Trophoblast cell (in vitro differentiated cells and primary cell): ENCODE results near the gene LIMK2.

Experiments
- DNase-seq, 2 donors: peaks; one replicate each; pipeline ENCODE4 v3.0.0-alpha.2; 2016
- H2AFZ ChIP-seq: 2 replicates; pipeline ENCODE4 v1.6.1; 2013; ENCODE audit warnings: low read length, moderate library complexity, mild to moderate bottlenecking; ENCODE audit not compliant: insufficient read depth, poor library complexity
- H2AK5ac ChIP-seq: 2 replicates; pipeline ENCODE4 v1.6.1; 2013; ENCODE audit warnings: mild to moderate bottlenecking, low read length
- H2BK120ac ChIP-seq: 2 replicates; pipeline ENCODE4 v1.6.1; 2013; ENCODE audit warnings: low read length, mild to moderate bottlenecking, moderate library complexity; ENCODE audit not compliant: insufficient read depth, poor library complexity
- H2BK12ac ChIP-seq: 2 replicates; pipeline ENCODE4 v1.6.1; 2013; ENCODE audit warnings: mild to moderate bottlenecking, low read length, moderate library complexity
- H2BK5ac ChIP-seq: 2 replicates; pipeline ENCODE4 v1.6.1; 2013; ENCODE audit warnings: low read length, low read depth, moderate library complexity, mild to moderate bottlenecking; ENCODE audit not compliant: poor library complexity
- H3K14ac ChIP-seq: 2 replicates; pipeline ENCODE4 v1.6.1; 2013; ENCODE audit warnings: mild to moderate bottlenecking, low read length
- H3K18ac ChIP-seq: 2 replicates; pipeline ENCODE4 v1.6.1; 2013; ENCODE audit warnings: mild to moderate bottlenecking, low read length
- H3K23ac ChIP-seq: 2 replicates; pipeline ENCODE4 v1.6.1; 2013; ENCODE audit warnings: low read length
- H3K27ac ChIP-seq: 2 replicates; pipeline ENCODE4 v1.5.1; 2013; ENCODE audit warnings: low read depth, mild to moderate bottlenecking, inconsistent platforms, low read length, moderate library complexity
- H3K27me3 ChIP-seq: 2 replicates; pipeline ENCODE4 v1.6.1; 2013; ENCODE audit warnings: inconsistent platforms, mild to moderate bottlenecking, low read length, moderate library complexity; ENCODE audit not compliant: insufficient read depth
- H3K36me3 ChIP-seq, 2 experiments: 1 replicate in 1 of 2; 2 replicates in 1 of 2; pipeline ENCODE4 v1.6.1; 2013; ENCODE audit warnings: low read length in 2 of 2, mild to moderate bottlenecking in 2 of 2, moderate library complexity in 1 of 2; ENCODE audit not compliant: insufficient read depth in 2 of 2, control insufficient read depth in 1 of 2
- H3K4ac ChIP-seq: 2 replicates; pipeline ENCODE4 v1.6.1; 2013; ENCODE audit warnings: low read depth, mild to moderate bottlenecking, low read length, moderate library complexity
- H3K4me1 ChIP-seq, 2 experiments: 1 replicate in 1 of 2; 2 replicates in 1 of 2; pipeline ENCODE4 v1.6.1; 2013; ENCODE audit warnings: low read length in 2 of 2, mild to moderate bottlenecking in 2 of 2, moderate library complexity in 1 of 2; ENCODE audit not compliant: insufficient read depth in 2 of 2, control insufficient read depth in 1 of 2
- H3K4me2 ChIP-seq: 2 replicates; pipeline ENCODE4 v1.6.1; 2013; ENCODE audit warnings: inconsistent platforms, mild to moderate bottlenecking, low read length, moderate library complexity
- H3K4me3 ChIP-seq: 2 replicates; pipeline ENCODE4 v1.5.1; 2013; ENCODE audit warnings: mild to moderate bottlenecking, low read depth, low read length, inconsistent platforms
- H3K79me1 ChIP-seq: one replicate; pipeline ENCODE4 v1.6.1; 2013; ENCODE audit warnings: low read length
- H3K79me2 ChIP-seq: 2 replicates; pipeline ENCODE4 v1.6.1; 2013; ENCODE audit warnings: low read length, mild to moderate bottlenecking; ENCODE audit not compliant: control insufficient read depth, insufficient read depth, poor library complexity
- H3K9ac ChIP-seq: 2 replicates; pipeline ENCODE4 v1.6.1; 2013; ENCODE audit warnings: mild to moderate bottlenecking, low read length
- H3K9me3 ChIP-seq: 2 replicates; pipeline ENCODE4 v1.6.1; 2013; ENCODE audit warnings: low read depth, mild to moderate bottlenecking, control low read depth, inconsistent platforms, low read length; ENCODE audit not compliant: insufficient read depth
- H4K12ac ChIP-seq: 2 replicates; pipeline ENCODE4 v1.6.1; 2013; ENCODE audit warnings: low read depth, mild to moderate bottlenecking, low read length, moderate library complexity
- H4K8ac ChIP-seq: 2 replicates; pipeline ENCODE4 v1.6.1; 2013; ENCODE audit warnings: low read depth, mild to moderate bottlenecking, low read length, moderate library complexity
- H4K91ac ChIP-seq: one replicate; pipeline ENCODE4 v1.6.1; 2013; ENCODE audit warnings: low read depth, mild to moderate bottlenecking, low read length, moderate library complexity
- WGBS: extraction: QIAGEN DNeasy Blood & Tissue Kit; methylation state at CpG from one replicate; pipeline ENCODE4 v1.1.7; 2013; ENCODE audit warnings: missing lambda C conversion rate; ENCODE audit not compliant: insufficient read length, insufficient coverage; ENCODE audit errors: extremely low coverage; 5-methylcytosine and 5-hydroxymethylcytosine counted together

LIMK2 gene

GRCh38 chr22:31227186-31227585 is 15.1 kb downstream of the LIMK2 start:
- H3K4ac ChIP-seq: no peak overlapping the region
- H4K8ac ChIP-seq: no peak overlapping the region
- no peak overlapping the region for H3K27ac ChIP-seq
- no CpG with 5 or more reads among the region's 1 CpG for WGBS
- H3K23ac ChIP-seq: no peak overlapping the region
- H3K79me1 ChIP-seq: peaks cover 9% of the 10 kb centered on the region
- no peak overlapping the region for H4K12ac ChIP-seq
- no peak overlapping the region for H3K18ac ChIP-seq
- no peak overlapping the region for H3K4me2 ChIP-seq
- H2AFZ ChIP-seq: no peak overlapping the region
- no peak overlapping the region for H4K91ac ChIP-seq
- H3K36me3 ChIP-seq: peaks cover 0 to 2% of the 10 kb centered on the region in 2 experiments
- no peaks in the 10 kb centered on the region for H3K27me3 ChIP-seq
- H3K4me1 ChIP-seq: peaks cover 10 to 23% of the 10 kb centered on the region in 2 experiments
- no peak overlapping the region for H2BK120ac ChIP-seq
- H2BK5ac ChIP-seq: no peak overlapping the region
- no peak overlapping the region for H3K4me3 ChIP-seq
- no peaks in the 10 kb centered on the region for H3K9me3 ChIP-seq
- no peak overlapping the region for H2BK12ac ChIP-seq
- no peak overlapping the region for H2AK5ac ChIP-seq
- H3K14ac ChIP-seq: no peak overlapping the region
- no peak for DNase-seq
- no peak overlapping the region for H3K9ac ChIP-seq
- H3K79me2 ChIP-seq: no peaks in the 10 kb centered on the region

- no peak overlapping the region for H4K12ac ChIP-seq
- H3K4me1 ChIP-seq: peaks cover 17 to 28% of the 10 kb centered on the region in 2 experiments
- no peaks in the 10 kb centered on the region for H3K27me3 ChIP-seq
- H2BK120ac ChIP-seq: peak overlapping the region; percentile 68
- peak overlapping the region; percentile 55 for H3K14ac ChIP-seq
- no peaks in the 10 kb centered on the region for H3K9me3 ChIP-seq
- peak overlapping the region; percentile 24 for H2BK5ac ChIP-seq
- peak overlapping the region; percentile 33 for H3K18ac ChIP-seq
- no peak overlapping the region for H3K23ac ChIP-seq
- peak overlapping the region; percentile 13 for H4K91ac ChIP-seq
- no peak overlapping the region for H3K4me3 ChIP-seq
- H2AK5ac ChIP-seq: no peak overlapping the region
- no peak overlapping the region for H2BK12ac ChIP-seq
- H3K4me2 ChIP-seq: no peak overlapping the region
- H2AFZ ChIP-seq: no peak overlapping the region
- DNase-seq: peak; percentile 48 to 55
- peak overlapping the region; percentile 32 for H4K8ac ChIP-seq
- H3K36me3 ChIP-seq: peaks cover 0 to 2% of the 10 kb centered on the region in 2 experiments
- H3K79me1 ChIP-seq: peaks cover 20% of the 10 kb centered on the region
- H3K27ac ChIP-seq: no peak overlapping the region
- no peak overlapping the region for H3K4ac ChIP-seq
- no CpG with 5 or more reads among the region's 3 CpGs for WGBS
- no peaks in the 10 kb centered on the region for H3K79me2 ChIP-seq
- H3K9ac ChIP-seq: no peak overlapping the region
Observed at GRCh38 chr22:31229402-31230079, 17.4 kb downstream of the LIMK2 start.

GRCh38 chr22:31230155-31230870 is 18.2 kb downstream of the LIMK2 start:
- no peak overlapping the region for H3K27ac ChIP-seq
- no peak overlapping the region for H2AFZ ChIP-seq
- no peak overlapping the region for H3K4ac ChIP-seq
- no peak overlapping the region for H2BK5ac ChIP-seq
- peaks cover 20% of the 10 kb centered on the region for H3K79me1 ChIP-seq
- peak; percentile 45 to 65 for DNase-seq
- H4K12ac ChIP-seq: no peak overlapping the region
- no peaks in the 10 kb centered on the region for H3K9me3 ChIP-seq
- no peak overlapping the region for H4K8ac ChIP-seq
- no peak overlapping the region for H3K9ac ChIP-seq
- H3K79me2 ChIP-seq: no peaks in the 10 kb centered on the region
- H3K4me2 ChIP-seq: no peak overlapping the region
- no peak overlapping the region for H3K23ac ChIP-seq
- H3K18ac ChIP-seq: no peak overlapping the region
- H3K36me3 ChIP-seq: peaks cover 0 to 2% of the 10 kb centered on the region in 2 experiments
- H2BK120ac ChIP-seq: no peak overlapping the region
- no peak overlapping the region for H2BK12ac ChIP-seq
- H3K27me3 ChIP-seq: no peaks in the 10 kb centered on the region
- no peak overlapping the region for H4K91ac ChIP-seq
- H3K14ac ChIP-seq: no peak overlapping the region
- no peak overlapping the region for H3K4me3 ChIP-seq
- no CpG with 5 or more reads among the region's 6 CpGs for WGBS
- H2AK5ac ChIP-seq: no peak overlapping the region
- peaks cover 19 to 32% of the 10 kb centered on the region in 2 experiments for H3K4me1 ChIP-seq

- WGBS: no CpG with 5 or more reads among the region's 3 CpGs
- Histone ChIP-seq H3K79me2 (no peaks in the 10 kb centered on the region), H3K9me3 (no peaks in the 10 kb centered on the region), H3K27me3 (no peaks in the 10 kb centered on the region), H3K36me3 (no peaks in the 10 kb centered on the region), H4K12ac (no peak overlapping the region), H4K8ac (no peak overlapping the region), H3K23ac (no peak overlapping the region), H3K27ac (no peak overlapping the region), H2BK12ac (no peak overlapping the region), H2AFZ (no peak overlapping the region), H2AK5ac (no peak overlapping the region), H3K4ac (no peak overlapping the region), H2BK120ac (no peak overlapping the region), H2BK5ac (no peak overlapping the region), H3K4me3 (no peak overlapping the region), H3K9ac (no peak overlapping the region), H3K14ac (no peak overlapping the region), H3K4me1 (peaks cover 19 to 32% of the 10 kb centered on the region in 2 experiments), H4K91ac (no peak overlapping the region), H3K18ac (peak overlapping the region; percentile 16), H3K4me2 (no peak overlapping the region), H3K79me1 (peaks cover 20% of the 10 kb centered on the region)
- DNase-seq: peak; percentile 55 to 65
Observed at GRCh38 chr22:31230871-31231621, 18.9 kb downstream of the LIMK2 start.
